Erythroblast (primary cell): ENCODE data around the gene DHX58.

Experiments
- GATA1 ChIP-seq: IDR thresholded peaks from 2 replicates; pipeline ENCODE4 v1.6.1; 2011; ENCODE audit warnings: low read depth, mild to moderate bottlenecking, control low read depth, low read length, moderate library complexity
- POLR2A ChIP-seq: IDR thresholded peaks from 2 replicates; pipeline ENCODE4 v1.6.1; 2011; ENCODE audit warnings: mild to moderate bottlenecking, low read length

- no peak for TF ChIP-seq POLR2A
- TF ChIP-seq GATA1: no peak
These were observed 57.0 kb downstream of the DHX58 start for GRCh38 chr17:42055496-42055895.
